Hematopoietic multipotent progenitor cell treated with erythropoietin and hydrocortisone succinate and interleukin-3 and kit ligand, for 4 days (in vitro differentiated cells): ENCODE data around the gene MTARC1.

Experiments used
- DNase-seq: peaks from one replicate; pipeline ENCODE4 v3.0.0-alpha.2; 2015

Gene MTARC1

DNA sequence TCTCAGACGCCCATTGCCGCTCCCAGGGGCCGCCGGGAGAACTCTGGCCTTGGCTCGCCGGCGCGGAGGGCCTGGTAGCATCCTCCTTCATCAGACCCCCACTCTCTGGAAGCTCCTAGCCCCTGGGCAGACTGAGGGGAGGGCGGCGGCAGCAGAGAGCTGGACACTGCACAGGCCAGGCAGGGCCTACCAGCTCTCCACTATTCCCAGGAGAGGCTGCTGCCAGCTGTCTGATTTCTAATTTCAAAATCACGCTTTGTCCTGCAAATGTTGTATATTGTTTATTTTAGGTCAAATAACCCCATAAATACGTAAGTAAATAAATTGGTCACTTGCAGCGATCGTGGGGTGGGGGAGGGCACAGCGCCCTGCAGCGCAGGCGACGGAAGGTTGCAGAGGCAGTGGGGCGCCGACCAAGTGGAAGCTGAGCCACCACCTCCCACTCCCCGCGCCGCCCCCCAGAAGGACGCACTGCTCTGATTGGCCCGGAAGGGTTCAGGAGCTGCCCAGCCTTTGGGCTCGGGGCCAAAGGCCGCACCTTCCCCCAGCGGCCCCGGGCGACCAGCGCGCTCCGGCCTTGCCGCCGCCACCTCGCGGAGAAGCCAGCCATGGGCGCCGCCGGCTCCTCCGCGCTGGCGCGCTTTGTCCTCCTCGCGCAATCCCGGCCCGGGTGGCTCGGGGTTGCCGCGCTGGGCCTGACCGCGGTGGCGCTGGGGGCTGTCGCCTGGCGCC lies at the start of gene MTARC1:
TSS of gene MTARC1 (plus strand) at position 577 of the 732 bp plus-strand sequence. CDS start at position 609, 32 bp downstream.
- DNase-seq = peak; percentile 85

DNA sequence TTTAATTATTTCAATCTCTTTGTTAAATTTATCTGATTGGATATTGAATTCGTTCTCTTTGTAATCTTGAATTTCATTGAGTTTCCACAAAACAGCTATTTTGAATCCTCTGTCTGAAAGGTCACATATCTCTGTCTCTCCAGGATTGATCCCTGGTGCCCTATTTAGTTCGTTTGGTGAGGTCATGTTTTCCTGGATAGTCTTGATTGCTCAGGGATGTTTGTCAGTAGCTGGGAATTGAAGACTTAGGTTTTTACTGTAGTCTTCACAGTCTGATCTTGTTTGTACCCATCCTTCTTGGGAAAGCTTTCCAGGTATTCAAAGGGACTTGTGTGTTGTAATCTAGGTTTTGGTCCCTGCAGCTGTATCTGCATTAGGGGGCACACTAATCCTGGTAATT lies 45.4 kb upstream of the MTARC1 start:
- no peak for DNase-seq

DNA sequence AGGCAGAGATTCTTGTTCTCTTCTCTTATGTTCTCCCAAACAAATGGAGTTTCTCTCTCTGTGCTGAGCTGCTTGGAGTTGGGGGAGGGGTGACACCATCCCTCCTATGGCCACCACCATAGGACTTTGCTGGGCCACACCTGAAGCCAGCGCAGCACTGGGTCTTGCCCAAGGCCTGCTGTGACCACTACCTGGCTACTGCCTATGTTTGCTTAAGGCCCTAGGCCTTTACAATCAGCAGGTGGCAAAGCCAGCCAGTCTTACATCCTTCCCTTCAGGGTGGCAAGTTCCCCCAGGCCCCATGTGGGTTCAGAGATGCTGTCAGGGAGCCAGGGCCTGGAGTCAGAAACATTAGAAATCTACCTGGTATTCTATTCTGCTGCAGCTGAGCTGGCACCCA lies 44.9 kb upstream of the MTARC1 start:
- no peak for DNase-seq

DNA sequence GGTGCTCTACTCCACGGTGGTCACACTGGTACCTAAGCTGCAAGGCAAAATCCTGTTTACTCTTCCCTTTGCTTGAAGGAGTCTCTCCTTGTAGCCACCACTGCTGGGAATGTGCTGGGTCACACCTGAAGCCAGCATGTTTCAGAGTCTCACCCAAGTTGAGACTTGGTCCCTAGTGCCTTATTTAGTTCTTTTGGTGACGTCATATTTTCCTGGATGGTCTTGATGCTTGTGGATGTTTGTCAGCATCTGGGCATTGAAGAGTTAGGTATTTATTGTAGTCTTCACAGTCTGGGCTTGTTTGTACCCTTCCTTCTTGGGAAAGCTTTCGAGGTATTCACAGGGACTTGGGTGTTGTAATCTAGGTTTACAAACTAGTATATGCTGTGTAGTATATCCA lies 44.2 kb upstream of the MTARC1 start:
- no peak for DNase-seq

DNA sequence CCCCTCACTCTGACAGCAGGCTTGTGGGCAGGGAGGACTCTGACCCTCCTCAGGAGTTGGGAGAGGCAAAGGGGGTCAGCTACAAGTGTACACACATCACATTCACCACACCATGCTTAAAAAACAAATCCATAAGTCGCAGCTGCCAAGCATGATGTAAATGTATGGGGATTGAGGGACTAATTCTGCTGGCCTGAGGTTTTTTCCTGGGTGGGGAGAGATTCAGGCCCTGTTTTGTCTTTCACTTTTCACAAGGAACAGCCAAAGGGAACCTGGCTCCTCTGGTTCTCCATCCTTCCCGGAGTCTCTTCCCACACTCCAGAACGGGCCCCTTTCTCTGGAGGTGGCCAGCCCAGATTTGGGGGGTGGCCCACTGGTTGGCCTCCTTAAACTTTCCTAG lies 39.9 kb upstream of the MTARC1 start:
- no peak for DNase-seq

DNA sequence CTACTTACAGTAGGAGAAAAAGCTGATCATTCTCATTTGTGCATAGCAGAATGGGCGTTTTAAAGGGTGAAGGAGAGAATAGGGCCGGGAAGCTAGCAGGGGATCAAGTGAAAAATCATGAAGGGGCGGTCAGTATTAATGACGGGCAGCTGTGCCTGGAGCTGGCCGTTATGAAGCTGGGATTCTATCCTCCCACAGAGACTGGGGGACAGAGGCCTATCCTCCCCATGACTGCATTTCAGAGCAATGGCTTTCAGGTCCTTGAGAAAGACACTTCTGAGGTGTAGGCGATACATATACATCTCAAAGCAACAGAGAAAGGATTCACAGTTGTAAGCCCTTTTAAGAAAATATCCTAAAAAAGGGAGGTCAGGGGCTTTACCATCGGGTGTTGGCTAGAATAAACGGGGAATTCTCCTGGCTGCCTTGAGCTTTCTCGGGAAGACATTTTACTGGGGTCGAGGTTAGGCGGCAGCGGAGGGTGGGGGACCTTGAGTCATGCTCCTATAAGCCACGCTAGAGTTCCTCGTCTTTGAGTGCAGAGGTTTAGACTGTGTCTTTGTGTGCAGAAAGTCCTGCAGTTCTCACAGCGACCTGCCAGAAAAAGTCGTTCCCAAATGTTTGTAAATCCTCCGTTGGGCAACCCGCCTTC lies 39.1 kb upstream of the MTARC1 start:
- DNase-seq = no peak

DNA sequence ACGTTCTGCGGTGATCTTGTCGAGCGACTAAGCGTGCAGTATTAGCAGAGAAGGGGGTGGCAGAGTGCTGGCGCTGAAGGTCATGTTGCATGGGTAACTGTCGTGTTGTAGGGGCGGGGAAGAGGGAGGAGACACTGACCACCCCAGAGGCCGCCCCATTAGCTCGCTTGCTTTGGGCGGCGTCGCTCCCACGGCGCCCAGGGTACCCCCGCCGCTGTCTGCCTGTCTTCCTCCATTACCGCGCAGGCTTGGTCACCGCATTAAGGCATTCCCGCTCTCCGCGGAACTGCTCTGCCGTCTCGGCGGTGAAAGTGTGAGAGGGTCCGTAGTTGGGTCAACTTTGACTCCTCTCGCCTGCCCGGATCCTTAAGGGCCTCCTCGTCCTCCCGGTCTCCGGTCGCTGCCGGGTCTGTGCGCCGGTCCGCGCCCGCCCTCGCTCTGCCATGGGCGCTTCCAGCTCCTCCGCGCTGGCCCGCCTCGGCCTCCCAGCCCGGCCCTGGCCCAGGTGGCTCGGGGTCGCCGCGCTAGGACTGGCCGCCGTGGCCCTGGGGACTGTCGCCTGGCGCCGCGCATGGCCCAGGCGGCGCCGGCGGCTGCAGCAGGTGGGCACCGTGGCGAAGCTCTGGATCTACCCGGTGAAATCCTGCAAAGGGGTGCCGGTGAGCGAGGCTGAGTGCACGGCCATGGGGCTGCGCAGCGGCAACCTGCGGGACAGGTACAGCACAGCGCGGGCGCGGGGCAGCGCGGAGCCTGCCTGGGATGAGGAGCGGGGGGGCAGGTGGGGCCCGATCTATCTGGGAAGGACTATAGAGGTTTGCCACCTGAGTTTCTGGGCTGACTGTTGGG lies 38.4 kb upstream of the MTARC1 start, which contains the start of gene MTARC2:
TSS of gene MTARC2 (plus strand) at position 234 of the 846 bp plus-strand sequence. CDS start at position 444, 210 bp downstream.
- DNase-seq = peak; percentile 75

DNA sequence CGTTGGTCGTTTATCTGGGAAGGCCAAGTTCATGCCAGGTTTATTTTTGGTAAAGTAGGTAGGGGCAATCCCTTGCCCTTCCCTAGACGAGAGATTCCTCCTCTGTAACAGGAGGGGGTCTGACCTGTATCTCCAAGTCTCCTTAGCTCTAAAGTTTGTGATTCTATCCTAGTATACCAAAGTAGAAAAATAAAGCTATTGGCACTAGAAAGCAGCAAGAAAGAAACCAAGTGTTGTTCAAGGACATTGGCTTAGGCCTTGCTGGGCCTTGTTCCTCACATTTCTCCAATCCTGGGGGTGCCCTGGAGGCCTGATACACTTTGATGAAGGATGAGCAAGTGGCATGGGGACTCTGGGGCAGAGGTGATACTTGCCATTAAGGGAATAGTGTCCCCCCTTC lies 37.8 kb upstream of the MTARC1 start:
- DNase-seq = no peak

DNA sequence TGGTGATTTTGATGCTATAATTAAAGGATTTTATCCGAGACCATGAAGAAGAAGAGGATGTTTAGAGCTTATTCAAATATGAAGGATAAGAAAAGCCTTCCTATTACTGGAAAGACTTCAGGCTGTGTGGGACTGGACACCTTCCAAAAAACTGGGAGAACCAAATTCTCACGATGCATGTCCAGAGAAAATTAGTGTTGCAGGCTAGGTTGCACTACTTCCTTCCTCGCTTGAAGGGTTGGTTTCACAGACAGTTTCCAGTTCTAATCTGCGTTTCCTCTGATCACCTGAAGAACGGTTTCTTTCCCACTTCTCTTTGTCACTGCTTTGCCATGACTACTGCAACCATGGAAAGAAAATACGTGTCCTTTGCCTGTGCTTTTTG lies 36.6 kb upstream of the MTARC1 start:
- DNase-seq = no peak

DNA sequence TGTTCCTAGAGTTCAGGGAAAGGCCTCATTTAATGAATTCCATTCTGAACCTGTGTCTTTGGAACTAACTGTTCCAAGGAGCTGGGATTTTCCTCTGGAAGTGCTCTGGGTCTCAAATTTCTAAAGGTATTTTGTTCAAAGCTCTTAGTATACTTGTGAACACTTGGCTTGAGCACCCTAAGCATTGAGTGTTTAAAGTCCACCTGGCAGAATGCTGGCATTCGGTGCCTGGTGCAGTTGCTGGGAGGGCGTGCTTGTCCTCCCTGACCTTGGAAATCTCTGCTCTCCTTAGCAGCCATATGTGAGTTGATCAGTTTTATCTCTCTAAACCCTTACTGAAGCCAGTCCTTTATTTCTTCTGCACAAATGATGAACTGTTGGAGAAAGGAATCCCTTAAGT lies 35.6 kb upstream of the MTARC1 start:
- DNase-seq = no peak

DNA sequence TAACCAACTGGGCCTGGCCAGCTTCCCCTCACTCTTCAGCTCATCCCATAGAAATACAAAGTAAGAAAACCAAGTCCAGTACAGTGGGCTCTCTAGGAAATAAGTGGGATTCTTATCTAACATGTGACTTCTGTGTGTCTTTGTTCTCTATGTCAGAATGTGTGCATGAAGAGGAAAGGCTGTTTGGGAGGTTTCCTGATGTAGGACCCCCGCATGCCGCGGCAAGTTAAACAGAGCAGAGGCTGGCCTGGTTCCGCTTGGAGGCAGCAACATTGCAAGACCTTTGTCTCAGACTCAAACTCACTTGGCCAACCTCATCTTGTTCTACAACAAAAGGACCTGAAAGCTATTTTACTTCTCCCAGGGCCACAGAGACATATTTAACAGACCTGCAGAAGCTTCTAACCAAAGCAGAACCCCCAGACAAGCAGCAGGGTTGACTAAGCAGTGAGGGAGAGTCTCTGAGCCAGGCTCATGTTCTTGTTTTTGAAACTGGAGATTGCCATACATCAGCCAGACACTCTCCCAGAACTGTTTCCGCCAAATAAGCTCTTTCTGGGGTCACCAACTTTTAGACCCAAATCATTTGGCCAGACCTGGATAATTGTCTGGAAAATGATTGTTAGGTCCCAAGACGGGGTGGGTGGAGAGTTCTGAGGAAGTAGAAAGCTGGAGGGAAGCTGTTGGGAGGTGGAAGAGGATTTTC lies 32.3 kb upstream of the MTARC1 start:
- no peak for DNase-seq

DNA sequence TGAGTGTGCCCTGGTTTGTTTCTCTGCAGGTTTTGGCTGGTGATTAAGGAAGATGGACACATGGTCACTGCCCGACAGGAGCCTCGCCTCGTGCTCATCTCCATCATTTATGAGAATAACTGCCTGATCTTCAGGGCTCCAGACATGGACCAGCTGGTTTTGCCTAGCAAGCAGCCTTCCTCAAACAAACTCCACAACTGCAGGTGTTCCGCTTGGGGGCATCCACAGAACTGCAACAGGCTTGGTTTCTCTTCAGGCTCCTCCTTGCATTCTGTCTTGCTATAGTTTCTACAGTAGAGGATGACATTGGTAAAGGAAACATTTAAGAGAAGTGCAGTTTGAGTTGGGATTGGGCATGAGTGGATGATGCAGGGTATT lies 31.8 kb upstream of the MTARC1 start:
- no peak for DNase-seq

DNA sequence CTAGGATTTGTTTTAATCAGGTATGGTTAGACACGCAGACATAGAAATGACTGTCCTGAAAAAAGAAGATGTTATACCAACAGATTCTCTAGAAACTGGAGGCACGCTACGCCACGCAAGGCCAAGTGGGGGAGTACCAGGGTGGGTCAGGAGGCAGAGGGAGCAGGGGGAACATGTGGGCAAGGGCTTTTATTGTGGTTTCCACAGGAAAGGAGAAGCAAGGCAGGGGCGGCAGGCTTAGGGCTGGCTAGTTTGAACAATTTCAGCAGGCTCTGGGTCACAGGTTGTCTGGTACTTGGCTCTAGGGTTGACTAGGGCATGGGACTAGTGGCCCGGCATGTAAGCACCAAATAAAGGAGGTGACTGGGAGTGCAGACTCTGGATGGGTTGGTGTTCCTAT lies 31.4 kb upstream of the MTARC1 start:
- DNase-seq = peak; percentile 59

DNA sequence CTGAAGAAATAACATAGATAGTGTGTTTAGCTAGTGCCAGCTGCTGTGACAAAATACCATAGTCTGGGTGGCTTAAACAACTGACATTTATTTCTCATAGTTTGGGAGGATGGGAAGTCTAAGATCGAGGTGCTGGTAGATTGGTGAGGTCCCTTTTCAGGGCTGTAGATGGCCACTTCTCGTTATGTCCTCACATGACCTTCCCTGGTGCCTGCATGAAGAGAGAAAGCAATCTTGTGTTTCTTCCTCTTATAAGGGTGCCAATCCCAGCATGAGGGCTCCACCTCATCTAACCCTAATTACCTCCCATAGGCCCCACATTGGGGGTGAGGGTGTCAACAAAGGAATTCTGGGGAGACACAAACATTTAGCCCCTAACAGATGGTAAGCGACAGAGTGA lies 29.3 kb upstream of the MTARC1 start:
- no peak for DNase-seq

DNA sequence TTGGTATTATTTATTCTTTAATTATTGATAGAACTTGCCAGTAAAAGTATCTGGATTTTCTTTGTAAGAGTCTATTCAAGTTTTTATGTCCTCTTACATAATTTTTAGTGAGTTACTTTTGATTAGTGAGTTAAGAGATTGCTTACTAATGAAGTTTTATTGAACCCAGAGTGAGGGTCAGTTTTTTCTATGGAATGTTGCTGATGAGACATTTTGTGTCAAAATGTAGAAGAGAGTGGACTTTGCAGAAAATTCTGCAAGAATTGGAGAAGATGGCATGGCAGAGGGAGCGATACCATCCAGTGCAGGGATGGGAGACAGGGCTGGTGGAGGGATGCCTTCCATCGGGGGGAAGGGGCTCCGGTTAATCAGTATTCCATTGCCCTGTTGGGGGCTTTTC lies 27.6 kb upstream of the MTARC1 start:
- no peak for DNase-seq

DNA sequence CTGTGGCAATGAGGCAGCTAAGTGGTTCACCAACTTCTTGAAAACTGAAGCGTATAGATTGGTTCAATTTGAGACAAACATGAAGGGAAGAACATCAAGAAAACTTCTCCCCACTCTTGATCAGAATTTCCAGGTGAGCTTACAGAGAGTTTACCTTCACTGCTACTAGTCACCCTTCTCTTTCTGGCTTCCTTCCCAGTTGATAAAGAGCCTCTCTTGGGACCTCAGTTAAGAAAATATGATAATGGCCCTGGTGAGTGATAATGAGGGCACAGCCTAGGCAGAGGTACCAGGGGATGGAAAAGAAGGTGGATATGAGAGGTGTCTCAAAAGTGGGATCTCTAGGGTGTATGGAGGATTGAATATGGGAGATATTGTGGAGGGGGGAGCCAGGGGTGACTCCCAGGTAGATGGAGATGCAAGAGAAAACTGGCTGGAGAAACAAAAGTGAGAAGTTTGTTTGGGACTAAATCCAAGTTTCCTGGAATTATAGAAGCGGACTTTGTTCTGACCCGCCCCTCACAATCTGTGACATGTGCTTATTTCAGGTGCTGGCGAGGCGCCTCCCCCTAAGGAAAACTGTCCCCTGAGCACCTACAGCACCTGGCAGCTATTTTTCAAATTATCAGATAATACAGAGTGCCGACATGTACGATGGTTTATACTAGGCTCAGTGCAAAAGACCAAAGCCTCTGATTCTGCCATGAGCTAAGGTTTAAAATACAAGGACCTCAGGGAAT lies 24.9 kb upstream of the MTARC1 start:
- no peak for DNase-seq

DNA sequence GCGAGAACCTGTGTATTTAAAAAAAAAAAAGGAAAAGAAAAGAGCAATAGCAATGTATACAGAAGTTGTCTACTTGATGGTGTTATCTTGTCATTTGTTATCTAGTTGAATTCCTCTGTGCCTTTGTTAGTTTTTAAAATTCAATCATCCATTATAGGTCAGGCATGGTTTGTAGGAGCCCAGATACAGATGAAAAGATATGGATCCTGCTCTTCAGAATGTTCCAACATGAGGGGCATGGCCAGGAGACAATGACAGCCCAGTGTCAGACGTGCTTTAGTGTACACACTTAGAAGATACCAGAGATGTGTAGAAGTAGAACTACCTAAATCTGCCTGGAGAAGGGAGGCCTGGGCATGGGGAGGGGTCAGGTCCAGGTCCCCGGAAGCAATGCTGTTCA lies 22.0 kb upstream of the MTARC1 start:
- no peak for DNase-seq

DNA sequence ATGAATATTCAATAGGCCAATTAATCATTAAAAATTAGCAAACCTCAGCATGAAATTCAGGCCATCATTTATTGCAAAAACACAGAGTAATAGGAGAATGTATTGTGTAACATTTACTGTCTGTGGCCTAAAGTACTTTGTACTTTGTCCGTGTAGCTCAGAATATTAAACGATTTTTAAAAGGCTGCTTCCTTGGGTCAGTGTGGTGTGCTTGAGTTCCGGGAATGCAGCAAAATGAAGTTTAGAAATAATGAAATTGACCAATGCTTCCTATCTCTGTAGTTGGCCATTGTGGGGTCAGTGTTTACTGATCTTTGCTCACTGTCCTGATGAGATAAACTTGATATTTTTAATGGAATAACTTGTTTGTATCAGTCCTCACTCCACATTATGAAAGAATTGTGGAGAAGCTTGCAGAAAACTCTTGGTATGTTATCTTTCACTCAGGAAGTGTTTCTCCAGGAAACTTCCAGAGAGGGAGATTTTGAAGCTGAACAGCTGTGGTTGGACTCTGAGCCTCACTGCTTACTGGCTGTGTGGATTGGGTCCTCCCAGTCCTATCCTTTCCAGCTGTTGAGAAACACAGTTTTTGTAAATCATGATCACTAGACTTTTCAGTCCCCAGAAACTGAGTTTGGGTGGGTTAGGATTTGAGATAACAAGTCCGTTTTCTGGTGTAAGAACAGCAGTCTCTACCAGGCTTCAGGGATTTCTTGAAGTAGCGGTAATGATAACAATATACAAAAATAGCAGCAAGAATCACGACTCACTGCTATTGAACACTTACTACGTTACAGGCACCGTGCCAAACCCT lies 19.2 kb upstream of the MTARC1 start:
- peak; percentile 71 for DNase-seq

DNA sequence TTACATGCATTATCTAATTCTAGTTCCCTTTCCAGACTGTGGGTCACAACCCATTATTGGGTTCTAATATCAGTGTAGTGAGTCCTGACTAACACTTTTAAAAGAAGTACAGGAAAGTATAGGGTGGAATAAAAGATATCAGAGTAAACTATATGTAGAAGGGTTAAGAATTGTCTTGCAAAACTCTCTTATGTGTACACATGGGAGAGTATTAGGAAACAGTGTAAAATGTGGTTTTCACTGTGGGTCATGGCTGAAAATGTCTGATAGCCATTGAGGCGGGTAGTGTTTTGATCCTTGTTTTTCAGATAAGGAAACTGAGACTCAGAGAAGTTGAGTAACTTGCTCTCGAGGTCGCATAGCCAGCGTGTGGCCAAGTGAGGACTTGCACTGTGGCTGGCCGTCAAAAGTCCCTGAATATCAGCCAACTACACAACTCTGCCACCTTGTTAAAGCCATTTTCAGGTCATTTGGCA lies 18.5 kb upstream of the MTARC1 start:
- DNase-seq = peak; percentile 75

DNA sequence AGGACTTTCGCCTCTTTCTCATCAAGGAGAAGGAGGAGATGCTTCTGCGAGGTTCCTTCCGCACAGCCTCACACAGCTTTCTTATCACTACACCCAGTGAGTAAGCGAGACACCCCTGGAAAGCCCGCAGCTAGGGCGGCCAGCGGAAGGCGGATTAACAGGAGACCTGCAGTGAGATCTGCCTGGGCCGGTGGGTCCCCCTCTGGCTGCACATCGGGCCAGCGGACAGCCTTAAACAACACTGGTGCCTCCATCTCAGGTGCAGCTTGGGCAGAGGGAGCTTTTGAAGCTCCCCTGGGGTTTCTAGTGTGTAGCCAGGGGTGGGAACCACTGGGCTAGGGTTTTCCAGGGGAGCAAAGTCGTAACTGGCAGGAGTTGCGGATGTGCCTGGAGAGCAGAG lies 17.5 kb upstream of the MTARC1 start:
- DNase-seq = no peak

DNA sequence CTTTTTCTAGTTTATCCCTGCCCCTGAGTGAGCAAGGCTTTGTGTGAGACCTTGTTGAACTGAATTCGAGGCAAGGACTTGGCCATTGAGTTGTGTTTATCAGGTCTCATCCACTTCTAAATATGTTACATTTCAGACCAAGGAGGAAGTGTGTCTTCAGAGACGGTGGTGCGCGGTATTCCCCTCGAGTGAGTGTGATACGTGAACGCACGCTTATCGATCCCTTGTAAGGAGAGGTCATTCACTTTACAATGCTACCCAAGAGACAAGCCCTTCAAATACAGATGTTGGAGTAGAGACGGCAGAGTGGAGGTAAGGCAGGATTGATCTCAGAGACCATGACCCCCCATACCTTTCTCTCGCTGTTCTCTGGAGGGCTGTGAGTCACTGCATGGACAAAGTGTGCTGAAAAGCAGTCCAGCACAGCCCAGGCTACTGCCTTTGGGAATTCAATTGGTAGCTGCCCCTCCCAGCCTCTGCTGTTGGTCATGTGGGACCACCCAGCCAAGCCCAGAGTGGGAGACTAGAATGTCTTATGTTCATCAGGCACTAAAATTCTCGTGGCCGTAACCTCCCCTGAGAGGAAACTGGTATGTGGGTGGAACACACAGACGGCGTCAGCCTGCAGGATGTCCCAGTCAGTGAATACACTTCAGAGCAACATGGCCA lies 16.3 kb upstream of the MTARC1 start:
- DNase-seq = no peak
